Activated gamma-delta T cell (primary cell): ENCODE results near the gene CNOT6.

Experiments
- DNase-seq: peaks from one replicate; lab custom pipeline; 2025; lab: John Stamatoyannopoulos, UW

CNOT6 gene

GRCh38 chr5:180568914-180569313, 74.7 kb downstream of the CNOT6 start:
- DNase-seq: no peak

GRCh38 chr5:180575571-180575970, 81.4 kb downstream of the CNOT6 start:
- no peak for DNase-seq

- no peak for DNase-seq
Measured at GRCh38 chr5:180580681-180581080, 86.5 kb downstream of the CNOT6 start.

GRCh38 chr5:180583738-180584137, 89.6 kb downstream of the CNOT6 start:
- no peak for DNase-seq

GRCh38 chr5:180586204-180586603, 92.0 kb downstream of the CNOT6 start:
- DNase-seq: no peak

- no peak for DNase-seq
Measured at GRCh38 chr5:180586870-180587269, 92.7 kb downstream of the CNOT6 start.

- no peak for DNase-seq
Measured at GRCh38 chr5:180589771-180590542, 95.8 kb downstream of the CNOT6 start.

- DNase-seq: no peak
Measured at GRCh38 chr5:180590543-180591310, 96.5 kb downstream of the CNOT6 start.

- no peak for DNase-seq
Measured at GRCh38 chr5:180591311-180591887, 97.2 kb downstream of the CNOT6 start, which contains the start of gene SCGB3A1. Gene SCGB3A1 (minus strand): TSS chr5:180591499. CDS start chr5:180591462, 37 bp downstream.

- no peak for DNase-seq
Measured at GRCh38 chr5:180592176-180592575, 98.0 kb downstream of the CNOT6 start.

GRCh38 chr5:180593446-180594206, 99.4 kb downstream of the CNOT6 start:
- DNase-seq: no peak

- DNase-seq: no peak
Measured at GRCh38 chr5:180594311-180595045, 100.3 kb downstream of the CNOT6 start.

GRCh38 chr5:180595046-180595379, 100.8 kb downstream of the CNOT6 start:
- no peak for DNase-seq

- no peak for DNase-seq
Measured at GRCh38 chr5:180595381-180596114, 101.4 kb downstream of the CNOT6 start.

- DNase-seq: no peak
Measured at GRCh38 chr5:180596115-180596667, 102.0 kb downstream of the CNOT6 start.

- no peak for DNase-seq
Measured at GRCh38 chr5:180596668-180597231, 102.6 kb downstream of the CNOT6 start.

- DNase-seq: no peak
Measured at GRCh38 chr5:180598316-180598701, 104.1 kb downstream of the CNOT6 start.

GRCh38 chr5:180598797-180599589, 104.8 kb downstream of the CNOT6 start:
- no peak for DNase-seq

GRCh38 chr5:180599590-180599914, 105.4 kb downstream of the CNOT6 start:
- no peak for DNase-seq
